Measurements from ENCODE around the gene CYP2A7.
"Not testable (repeated sequence)": the region's sequence is repeated elsewhere in the genome, so short reads cannot be mapped to it uniquely, and the experiment has no call there.

The CYP2A7 gene

DNA sequence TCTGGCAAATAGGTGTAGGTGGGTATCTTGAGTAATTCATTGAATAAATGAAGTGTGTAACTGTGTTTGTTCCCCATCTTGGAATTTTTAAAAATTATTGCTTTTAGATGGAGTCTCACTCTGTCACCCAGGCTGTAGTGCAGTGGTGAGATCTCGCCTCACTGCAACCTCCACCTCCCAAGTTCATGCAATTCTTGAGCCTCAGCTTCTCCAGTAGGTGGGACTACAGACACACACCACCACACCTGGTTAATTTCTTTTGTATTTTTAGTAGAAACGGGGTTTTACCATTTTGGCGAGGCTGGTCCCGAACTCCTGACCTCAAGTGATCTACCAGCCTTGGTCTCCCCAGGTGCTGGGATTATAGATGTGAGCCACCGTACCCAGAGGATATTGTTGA is 23.9 kb downstream of the CYP2A7 start:
- CTCF ChIA-PET, result no interaction called here
- no peak for TF ChIP-seq BHLHE40 (IDR thresholded peaks at IDR 0.05; ENCODE audit: borderline replicate concordance)
- TF ChIP-seq FOXK2 (IDR thresholded peaks at IDR 0.05), result no peak
- TF ChIP-seq ELF4 (IDR thresholded peaks at IDR 0.05), result no peak
- TF ChIP-seq CTBP1 (IDR thresholded peaks at IDR 0.05; ENCODE audit: borderline replicate concordance), result no peak
- no peak for TF ChIP-seq SUZ12 (IDR thresholded peaks at IDR 0.05)
- TF ChIP-seq NFRKB (IDR thresholded peaks at IDR 0.05), result no peak
- no peak for TF ChIP-seq LEF1 (IDR thresholded peaks at IDR 0.05; ENCODE audit: borderline replicate concordance)
- no peak for TF ChIP-seq FOXA1 (IDR thresholded peaks at IDR 0.05)
- TF ChIP-seq TARDBP (IDR thresholded peaks at IDR 0.05), result no peak
- TF ChIP-seq ARNT (IDR thresholded peaks at IDR 0.05), result no peak
- no peak for TF ChIP-seq L3MBTL2 (conservative IDR thresholded peaks at IDR 0.05)
- TF ChIP-seq, protein P1, sequence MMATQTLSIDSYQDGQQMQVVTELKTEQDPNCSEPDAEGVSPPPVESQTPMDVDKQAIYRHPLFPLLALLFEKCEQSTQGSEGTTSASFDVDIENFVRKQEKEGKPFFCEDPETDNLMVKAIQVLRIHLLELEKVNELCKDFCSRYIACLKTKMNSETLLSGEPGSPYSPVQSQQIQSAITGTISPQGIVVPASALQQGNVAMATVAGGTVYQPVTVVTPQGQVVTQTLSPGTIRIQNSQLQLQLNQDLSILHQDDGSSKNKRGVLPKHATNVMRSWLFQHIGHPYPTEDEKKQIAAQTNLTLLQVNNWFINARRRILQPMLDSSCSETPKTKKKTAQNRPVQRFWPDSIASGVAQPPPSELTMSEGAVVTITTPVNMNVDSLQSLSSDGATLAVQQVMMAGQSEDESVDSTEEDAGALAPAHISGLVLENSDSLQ (IDR thresholded peaks at IDR 0.05), result no peak
- no peak for TF ChIP-seq ZNF384 (IDR thresholded peaks at IDR 0.05)
- no peak for TF ChIP-seq FOXM1 (IDR thresholded peaks at IDR 0.05; ENCODE audit: borderline replicate concordance)
- TF ChIP-seq SP1 (IDR thresholded peaks at IDR 0.05), result no peak
- TF ChIP-seq HDGF (IDR thresholded peaks at IDR 0.05; ENCODE audit: borderline replicate concordance), result no peak
- POLR2A ChIA-PET, result no interaction called here
- DNase-seq (ENCODE audit: extremely low spot score), result no peak

DNA sequence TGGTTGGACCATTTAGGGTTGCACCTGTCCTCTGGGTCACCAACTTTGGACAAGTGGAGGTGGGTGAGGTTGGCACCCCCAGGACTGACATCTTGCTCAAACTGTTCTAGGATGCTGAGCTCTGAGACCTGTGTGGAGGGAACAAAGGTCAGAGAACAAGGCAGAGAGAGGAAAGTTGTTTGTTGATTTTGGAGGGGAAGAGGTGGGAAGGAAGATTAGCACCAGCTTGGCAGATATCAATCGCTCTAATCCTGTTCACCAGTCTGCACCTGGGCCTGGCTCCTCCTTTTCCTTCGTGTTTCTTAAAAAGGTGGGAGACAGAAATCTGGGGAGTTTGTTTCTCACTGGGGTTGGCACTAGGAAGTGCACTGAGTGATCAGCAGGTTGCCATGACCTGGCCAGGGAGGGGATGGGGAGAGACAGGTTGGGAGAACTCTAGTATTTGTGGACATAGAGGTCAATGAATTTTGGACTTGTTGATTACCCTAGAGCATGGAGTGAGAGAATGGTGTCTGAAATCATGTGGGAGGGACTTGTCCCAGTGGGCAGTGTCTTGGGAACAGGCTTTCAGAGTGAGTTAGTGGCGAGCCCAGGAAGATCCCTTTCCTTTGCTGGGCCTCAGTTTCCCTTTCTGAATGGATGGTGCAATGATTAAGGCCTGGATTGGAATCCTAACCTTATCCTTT is 29.4 kb downstream of the CYP2A7 start:
- DNase-seq (ENCODE audit: extremely low spot score); CTCF ChIA-PET; POLR2A ChIA-PET: not testable (repeated sequence)

DNA sequence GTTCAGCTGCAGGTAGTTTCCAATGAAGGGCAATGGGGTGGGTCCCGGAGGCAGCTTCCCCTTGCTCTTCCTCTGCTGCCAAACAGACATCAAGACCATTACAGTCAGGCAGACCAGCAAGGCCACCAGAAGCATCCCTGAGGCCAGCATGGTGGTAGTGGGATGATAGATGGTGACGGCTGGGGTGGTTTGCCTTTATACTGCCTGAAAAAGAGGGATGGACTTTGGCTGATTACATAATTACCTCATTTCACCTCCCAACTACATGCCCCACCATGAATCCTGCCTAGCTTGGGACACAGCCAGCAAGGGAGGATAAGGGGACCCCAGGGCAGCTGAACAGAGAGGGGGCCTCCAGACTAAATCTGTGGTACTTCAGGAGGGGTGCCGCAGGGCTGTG is 31.8 kb downstream of the CYP2A7 start, which contains the start of gene CYP2A6:
Gene CYP2A6 (minus strand): TSS at position 171 of the 400 bp plus-strand sequence. CDS start 21 bp downstream, at position 150.
- DNase-seq (ENCODE audit: extremely low spot score); CTCF ChIA-PET; POLR2A ChIA-PET: not testable (repeated sequence)

DNA sequence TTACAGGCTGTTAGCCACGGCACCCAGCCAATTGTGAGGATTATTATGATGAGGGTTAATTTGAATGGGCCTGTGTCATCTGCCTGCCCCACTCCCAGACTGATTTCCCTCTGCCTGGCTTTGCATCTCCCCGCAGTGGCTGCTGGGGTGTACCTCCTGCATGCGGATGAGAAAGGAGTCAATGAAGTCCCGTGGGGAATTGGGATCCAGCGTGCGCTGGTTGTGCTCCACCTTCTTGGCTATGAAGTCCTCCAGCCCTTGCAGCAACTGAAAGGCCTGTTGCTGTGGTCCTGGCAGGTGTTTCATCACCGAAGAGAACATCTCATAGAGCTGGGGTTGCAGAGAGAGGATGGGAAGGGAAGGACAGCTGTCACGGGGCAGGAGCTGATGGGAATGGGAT is 35.3 kb downstream of the CYP2A7 start:
- POLR2A ChIA-PET; DNase-seq (ENCODE audit: extremely low spot score); CTCF ChIA-PET: not testable (repeated sequence)

DNA sequence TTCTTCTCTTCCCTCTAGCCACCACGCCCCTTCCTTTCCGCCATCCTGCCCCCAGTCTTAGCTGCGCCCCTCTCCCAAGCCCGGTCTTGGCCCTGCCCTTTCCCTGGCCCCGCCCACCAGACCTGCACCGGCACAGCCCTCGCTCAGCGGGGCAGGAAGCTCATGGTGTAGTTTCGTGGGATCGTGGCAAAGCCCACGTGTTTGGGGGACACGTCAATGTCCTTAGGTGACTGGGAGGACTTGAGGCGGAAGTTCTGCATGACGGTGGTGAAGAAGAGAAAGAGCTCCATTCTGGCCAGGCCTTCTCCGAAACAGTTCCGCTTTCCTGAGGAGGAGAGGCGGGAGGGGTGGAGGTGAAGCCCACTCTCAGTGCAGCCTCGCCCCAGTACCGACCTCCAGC is 38.4 kb downstream of the CYP2A7 start:
- POLR2A ChIA-PET; CTCF ChIA-PET; DNase-seq (ENCODE audit: extremely low spot score): not testable (repeated sequence)

DNA sequence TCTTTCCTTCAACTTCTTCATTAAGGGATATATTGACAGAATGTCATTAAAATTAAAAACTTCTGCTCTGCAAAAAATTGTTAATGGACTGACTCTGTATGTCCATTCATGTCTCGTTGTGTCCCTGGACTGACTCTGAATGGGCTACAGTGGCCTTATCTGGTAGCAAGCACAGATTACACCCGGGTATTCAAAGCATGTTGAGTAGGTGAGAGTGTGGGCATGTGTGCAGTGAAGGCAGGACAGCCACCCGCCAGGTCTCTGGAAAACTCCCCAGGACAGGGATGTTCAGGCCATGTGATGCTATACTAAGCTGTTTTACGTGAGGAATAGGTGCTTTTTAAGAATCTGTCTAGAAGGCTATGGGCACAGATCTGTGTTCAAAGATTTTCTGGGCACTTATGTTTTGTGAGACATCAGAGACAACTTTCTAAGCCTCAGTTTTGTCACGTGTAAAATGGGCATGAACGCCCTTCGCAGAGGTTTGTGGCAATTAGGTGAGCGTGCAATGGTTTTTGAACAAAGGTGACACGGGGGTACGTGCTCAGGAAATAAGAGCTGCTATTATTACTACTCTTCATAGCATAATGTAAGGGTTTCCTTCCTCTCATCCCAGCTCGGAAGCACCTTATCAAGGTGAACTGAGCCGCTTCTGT is 38.9 kb downstream of the CYP2A7 start:
- POLR2A ChIA-PET; CTCF ChIA-PET; DNase-seq (ENCODE audit: extremely low spot score): not testable (repeated sequence)

DNA sequence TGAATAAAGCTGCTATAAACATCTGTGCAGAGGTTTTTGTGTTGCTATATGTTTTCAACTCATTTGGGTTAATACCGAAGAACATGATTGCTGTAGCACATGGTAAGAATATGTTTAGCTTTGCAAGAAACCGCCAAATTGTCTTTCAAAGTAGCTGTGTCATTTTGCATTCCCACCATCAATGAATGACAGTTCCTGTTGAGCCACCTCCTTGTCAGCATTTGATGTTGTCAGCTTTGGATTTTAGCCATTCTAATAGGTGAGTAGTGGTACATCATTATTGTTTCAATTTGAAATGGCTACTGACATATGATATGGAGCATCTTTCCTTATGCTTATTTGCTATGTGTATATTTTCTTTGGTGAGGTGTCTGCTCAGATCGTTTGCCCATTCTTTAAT is 40.0 kb downstream of the CYP2A7 start:
- CTCF ChIA-PET; DNase-seq (ENCODE audit: extremely low spot score); POLR2A ChIA-PET: not testable (repeated sequence)

DNA sequence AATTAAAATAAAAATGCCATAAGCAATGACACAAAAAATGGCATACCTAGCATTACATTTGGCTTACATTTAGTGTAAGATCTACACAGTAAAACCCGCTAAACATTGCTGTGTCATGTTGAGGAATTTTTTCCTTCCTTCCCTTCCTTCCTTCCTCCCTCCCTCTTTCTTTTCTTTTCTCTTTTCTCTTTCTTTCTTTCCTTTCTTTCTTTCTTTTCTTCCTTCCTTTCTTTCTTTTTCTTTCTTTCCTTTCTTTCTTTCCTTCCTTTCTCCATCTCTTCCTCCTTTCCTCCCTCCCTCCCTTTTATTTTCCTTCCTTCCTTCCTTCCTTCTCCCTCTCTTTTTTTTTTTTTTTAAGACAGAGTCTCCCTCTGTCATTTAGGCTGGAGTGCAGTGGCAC is 43.6 kb downstream of the CYP2A7 start:
- POLR2A ChIA-PET; DNase-seq (ENCODE audit: extremely low spot score): not testable (repeated sequence)
- CTCF ChIA-PET, result interaction anchor here (1.3 kb wide), 1 partner anchor 19 kb away, joined by 3 read pairs; no protein-coding TSS in a partner anchor

DNA sequence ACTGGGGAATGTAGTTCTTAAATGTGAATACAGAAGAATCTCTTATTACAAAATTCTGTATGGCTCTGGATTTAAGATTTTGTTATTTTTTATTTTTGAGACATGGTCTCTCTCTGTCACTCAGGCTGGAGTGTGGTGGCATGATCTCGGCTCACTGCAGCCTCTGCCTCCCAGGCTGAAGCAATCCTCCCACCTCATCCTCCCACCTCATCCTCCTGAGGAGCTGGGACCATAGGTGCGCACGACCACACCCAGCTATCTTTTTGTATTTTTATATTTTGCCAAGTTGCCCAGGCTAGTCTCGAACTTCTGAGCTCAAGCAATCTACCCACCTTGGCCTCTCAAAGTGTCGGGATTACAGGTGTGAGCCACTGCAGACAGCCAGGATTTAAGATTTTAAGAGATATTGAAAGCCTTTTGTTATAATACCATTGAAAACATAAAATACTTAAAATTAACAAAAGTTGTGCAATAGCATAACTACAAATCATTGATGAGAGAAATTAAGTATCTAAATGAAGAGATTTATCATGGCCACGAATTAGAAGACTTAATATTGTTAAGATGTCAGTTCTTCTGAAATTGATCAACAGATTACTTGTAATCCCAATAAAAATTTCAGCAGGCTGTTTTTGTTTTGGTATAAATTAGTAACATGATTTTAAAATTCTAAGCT is 45.1 kb downstream of the CYP2A7 start:
- ChIA-PET CTCF (interaction anchor here (0.9 to 1.3 kb wide), 2 partner anchors 12 to 17 kb away, joined by 3 to 5 read pairs; no protein-coding TSS in a partner anchor), POLR2A (no interaction called here)
- no peak for TF ChIP-seq ZNF384 (IDR thresholded peaks at IDR 0.05)
- no peak for TF ChIP-seq CTBP1 (IDR thresholded peaks at IDR 0.05; ENCODE audit: borderline replicate concordance)
- no peak for DNase-seq (ENCODE audit: extremely low spot score)

DNA sequence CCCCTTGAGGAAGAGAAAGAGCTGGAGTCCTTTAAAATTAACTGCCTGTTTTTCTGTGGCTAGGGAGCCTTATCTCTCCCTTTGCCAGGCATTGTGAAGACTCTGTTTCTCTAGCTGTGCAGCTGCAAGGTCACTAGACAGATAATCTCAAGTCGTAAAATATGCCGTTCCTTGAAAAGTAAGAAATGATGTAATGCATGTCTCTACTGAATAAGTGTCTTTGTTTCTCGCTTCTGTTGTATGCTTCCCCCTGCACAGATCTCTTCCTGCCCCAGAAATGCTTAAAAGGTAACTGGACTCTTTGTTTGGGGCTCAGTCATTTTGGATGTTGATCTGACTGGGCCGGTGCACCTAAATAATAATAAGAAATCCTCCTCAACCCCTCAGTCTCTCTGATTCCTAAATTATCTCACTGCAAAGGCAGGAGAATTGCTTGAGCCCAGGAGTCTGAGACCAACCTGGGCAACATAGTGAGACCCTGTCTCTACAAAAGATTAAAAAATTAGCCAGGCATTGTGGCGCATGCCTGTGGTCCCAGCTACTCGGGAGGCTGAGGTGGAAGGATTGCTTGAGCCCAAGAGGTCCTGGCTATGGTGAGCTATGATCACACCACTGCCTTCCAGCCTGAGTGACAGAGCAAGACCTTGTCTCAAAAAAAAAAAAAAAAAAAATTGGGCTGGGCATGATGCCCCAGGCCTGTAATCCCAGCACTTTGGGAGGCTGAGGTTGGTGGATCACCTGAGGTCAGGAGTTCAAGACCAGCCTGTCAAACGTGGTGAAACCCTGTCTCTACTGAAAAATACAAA is 48.1 kb downstream of the CYP2A7 start:
- DNase-seq (ENCODE audit: extremely low spot score); POLR2A ChIA-PET: not testable (repeated sequence)
- CTCF ChIA-PET, result interaction anchor here (0.6 kb wide), 1 partner anchor 763 kb away, joined by 3 read pairs; no protein-coding TSS in a partner anchor

DNA sequence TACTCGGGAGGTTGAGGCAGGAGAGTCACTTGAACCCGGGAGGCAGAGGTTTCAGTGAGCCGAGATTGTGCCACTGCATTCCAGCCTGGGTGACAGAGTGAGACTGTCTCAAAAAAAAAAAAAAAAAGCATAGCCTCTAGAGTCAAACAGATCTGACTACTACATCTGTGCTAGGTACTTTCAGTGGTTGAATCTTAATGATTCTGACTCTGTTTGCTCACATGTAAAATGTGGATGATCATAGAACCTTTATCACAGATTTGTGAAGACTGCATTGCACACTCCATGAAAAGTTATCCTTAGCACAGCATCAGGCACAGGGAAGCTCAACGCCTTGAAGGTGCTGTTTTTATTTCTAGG is 49.6 kb downstream of the CYP2A7 start:
- POLR2A ChIA-PET; CTCF ChIA-PET; DNase-seq (ENCODE audit: extremely low spot score): not testable (repeated sequence)
